ENCODE measurements around the gene CST11. TPM values are rescaled to one million over a fixed set of nuclear protein-coding genes. Genes with fewer than 3 reads are reported as not detected.
"Not testable (repeated sequence)": the region's sequence is repeated elsewhere in the genome, so short reads cannot be mapped to it uniquely, and the experiment has no call there.

CST11 gene
- under 1 TPM in 1 of 3 donors, not detected in 2; 0.26 TPM for polyA plus RNA-seq (ENCODE audit: insufficient read length in 3 of 3)
- long read RNA-seq, donor 1, result 0 reads
- long read RNA-seq, donor 2, result 0 reads
- long read RNA-seq, donor 3, result 0 reads
- long read RNA-seq, donor 4, result 0 reads
- long read RNA-seq, donor 5, result 0 reads
- long read RNA-seq, donor 6, result 0 reads
- long read RNA-seq, donor 7, result 0 reads
- long read RNA-seq, donor 8, result 0 reads
- long read RNA-seq, donor 9, result 0 reads
- long read RNA-seq, donor 10, result 0 reads
- long read RNA-seq, donor 11, result 0 reads
- long read RNA-seq, donor 12, result 0 reads
- long read RNA-seq, donor 13, result 0 reads
- long read RNA-seq, donor 14, result 0 reads
- long read RNA-seq, donor 15, result 0 reads
- long read RNA-seq, donor 16, result 0 reads

- no peak for DNase-seq
Observed at GRCh38 chr20:23452776-23453175, at the start of gene CST11. CST11 (minus strand) TSS chr20:23452876; CDS start chr20:23452811, 65 bp downstream.

- no peak for DNase-seq
Observed at GRCh38 chr20:23501926-23502325, 49.2 kb upstream of the CST11 start.

- no peak for DNase-seq
Observed at GRCh38 chr20:23497536-23497935, 44.9 kb upstream of the CST11 start.

GRCh38 chr20:23493172-23493772, 40.6 kb upstream of the CST11 start:
- DNase-seq, result no peak

- DNase-seq, result no peak
Observed at GRCh38 chr20:23492292-23492691, 39.6 kb upstream of the CST11 start.

GRCh38 chr20:23490817-23491216, 38.1 kb upstream of the CST11 start, which contains the start of gene CST8:
CST8 (plus strand) TSS chr20:23491117; CDS start chr20:23491668, 551 bp downstream.
- DNase-seq, result no peak

GRCh38 chr20:23488996-23489395, 36.3 kb upstream of the CST11 start:
- no peak for DNase-seq

- DNase-seq, result no peak
Observed at GRCh38 chr20:23488470-23488869, 35.8 kb upstream of the CST11 start.

- no peak for DNase-seq
Observed at GRCh38 chr20:23484081-23484480, 31.4 kb upstream of the CST11 start.

- DNase-seq, result no peak
Observed at GRCh38 chr20:23482138-23482537, 29.5 kb upstream of the CST11 start.

- DNase-seq, result no peak
Observed at GRCh38 chr20:23479043-23479442, 26.4 kb upstream of the CST11 start.

GRCh38 chr20:23477223-23477622, 24.5 kb upstream of the CST11 start:
- DNase-seq, result no peak

- no peak for DNase-seq
Observed at GRCh38 chr20:23476015-23476754, 23.5 kb upstream of the CST11 start.

- DNase-seq, result no peak
Observed at GRCh38 chr20:23475395-23475794, 22.7 kb upstream of the CST11 start.

GRCh38 chr20:23473293-23473692, 20.6 kb upstream of the CST11 start:
- DNase-seq, result not testable (repeated sequence)

GRCh38 chr20:23472306-23472705, 19.6 kb upstream of the CST11 start:
- not testable (repeated sequence) for DNase-seq

GRCh38 chr20:23466961-23467360, 14.3 kb upstream of the CST11 start:
- DNase-seq, result not testable (repeated sequence)

GRCh38 chr20:23461180-23461579, 8.5 kb upstream of the CST11 start:
- no peak for DNase-seq

GRCh38 chr20:23459461-23460150, 6.9 kb upstream of the CST11 start:
- no peak for DNase-seq

- DNase-seq, result no peak
Observed at GRCh38 chr20:23456873-23457272, 4.2 kb upstream of the CST11 start.

- no peak for DNase-seq
Observed at GRCh38 chr20:23456409-23456808, 3.7 kb upstream of the CST11 start.

GRCh38 chr20:23455639-23456038, 3.0 kb upstream of the CST11 start:
- no peak for DNase-seq
